Uterus (tissue), 2 donors: Measurements from ENCODE around the gene PRG2.
A peak's percentile ranks its signal among the peaks of the same experiment; 100 is the strongest.

Source experiments
- POLR2A ChIP-seq, 2 donors: fragments of 450-650 bp; IDR thresholded peaks; one replicate each; pipeline ENCODE4 v1.6.1; 2016; ENCODE audit warnings: antibody characterized with exemption in 2 of 2, mild to moderate bottlenecking in 1 of 2, moderate library complexity in 1 of 2
- TF ChIP-seq, protein P1 (sequence below), 4 experiments: fragments of 200-600 bp in 2 of 4; fragments of 450-650 bp in 2 of 4; sonication (generic) in 2 of 4; IDR thresholded peaks; one replicate each; pipeline ENCODE4 v1.5.1; 2016 to 2019; ENCODE audit warnings: antibody characterized with exemption in 4 of 4, mild to moderate bottlenecking in 2 of 4, moderate library complexity in 1 of 4

DNA sequence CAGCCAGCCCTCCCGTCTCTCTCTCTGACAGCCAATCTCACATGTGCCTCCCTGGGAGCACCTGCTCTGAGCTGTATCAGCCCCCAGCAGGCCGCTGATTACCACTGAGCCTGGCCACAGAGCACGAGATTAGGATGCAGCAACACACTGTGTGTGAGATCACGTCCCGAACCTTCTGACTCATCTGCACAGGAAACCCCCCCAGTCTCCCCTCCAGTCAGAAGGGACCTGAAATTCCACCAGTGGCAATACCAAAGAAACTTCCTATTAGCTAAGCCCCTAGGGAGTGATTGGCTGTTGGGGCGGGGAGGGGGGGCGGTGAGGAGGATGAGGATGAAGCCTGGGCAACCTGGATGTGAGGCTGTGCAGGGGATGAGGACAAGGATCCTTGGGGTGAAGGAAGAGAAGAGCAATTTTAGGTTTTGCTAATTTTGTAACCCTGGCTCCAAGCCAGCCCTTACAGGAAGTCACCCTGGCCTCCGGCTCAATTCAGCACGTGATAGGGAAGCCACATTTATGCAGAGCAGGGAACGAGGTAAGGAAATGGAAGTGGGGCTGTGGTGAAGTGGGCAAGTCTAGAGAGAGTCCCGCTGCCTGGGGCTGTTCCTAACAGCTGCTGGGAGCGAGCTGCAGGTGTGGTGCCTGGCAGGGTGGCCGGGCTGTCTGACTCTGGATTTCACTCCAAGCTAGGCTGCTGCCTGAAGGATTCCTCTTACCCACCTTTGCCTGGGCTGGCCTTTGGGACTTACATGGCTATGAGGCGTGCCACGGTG lies 34.5 kb upstream of the PRG2 start:
- TF ChIP-seq, protein P1, sequence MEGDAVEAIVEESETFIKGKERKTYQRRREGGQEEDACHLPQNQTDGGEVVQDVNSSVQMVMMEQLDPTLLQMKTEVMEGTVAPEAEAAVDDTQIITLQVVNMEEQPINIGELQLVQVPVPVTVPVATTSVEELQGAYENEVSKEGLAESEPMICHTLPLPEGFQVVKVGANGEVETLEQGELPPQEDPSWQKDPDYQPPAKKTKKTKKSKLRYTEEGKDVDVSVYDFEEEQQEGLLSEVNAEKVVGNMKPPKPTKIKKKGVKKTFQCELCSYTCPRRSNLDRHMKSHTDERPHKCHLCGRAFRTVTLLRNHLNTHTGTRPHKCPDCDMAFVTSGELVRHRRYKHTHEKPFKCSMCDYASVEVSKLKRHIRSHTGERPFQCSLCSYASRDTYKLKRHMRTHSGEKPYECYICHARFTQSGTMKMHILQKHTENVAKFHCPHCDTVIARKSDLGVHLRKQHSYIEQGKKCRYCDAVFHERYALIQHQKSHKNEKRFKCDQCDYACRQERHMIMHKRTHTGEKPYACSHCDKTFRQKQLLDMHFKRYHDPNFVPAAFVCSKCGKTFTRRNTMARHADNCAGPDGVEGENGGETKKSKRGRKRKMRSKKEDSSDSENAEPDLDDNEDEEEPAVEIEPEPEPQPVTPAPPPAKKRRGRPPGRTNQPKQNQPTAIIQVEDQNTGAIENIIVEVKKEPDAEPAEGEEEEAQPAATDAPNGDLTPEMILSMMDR (IDR thresholded peaks at IDR 0.05) = no peak
- peak in 1 of 2 donors; percentile 18 for TF ChIP-seq POLR2A (IDR thresholded peaks at IDR 0.05)
